OCI-M1 (cell line): ENCODE results near the gene DNAJC27.
"Not testable (repeated sequence)": the region's sequence is repeated elsewhere in the genome, so short reads cannot be mapped to it uniquely, and the experiment has no call there.

Experiments
- DNase-seq: peaks from one replicate; lab custom pipeline; 2025; lab: John Stamatoyannopoulos, UW

DNAJC27 gene

GRCh38 chr2:24971536-24972314, at the start of gene DNAJC27:
TSS of gene DNAJC27 (minus strand) at chr2:24971955. CDS start at chr2:24971904, 51 bp downstream.
- peak; percentile 98 for DNase-seq

GRCh38 chr2:25018681-25019080, 46.9 kb upstream of the DNAJC27 start:
- no peak for DNase-seq

- no peak for DNase-seq
Measured at GRCh38 chr2:25014631-25015030, 42.9 kb upstream of the DNAJC27 start.

- not testable (repeated sequence) for DNase-seq
Measured at GRCh38 chr2:25011342-25011741, 39.6 kb upstream of the DNAJC27 start.

GRCh38 chr2:25009954-25010353, 38.2 kb upstream of the DNAJC27 start:
- no peak for DNase-seq

GRCh38 chr2:25002066-25002465, 30.3 kb upstream of the DNAJC27 start:
- no peak for DNase-seq

- no peak for DNase-seq
Measured at GRCh38 chr2:25001325-25001637, 29.5 kb upstream of the DNAJC27 start.

GRCh38 chr2:25000503-25001324, 29.0 kb upstream of the DNAJC27 start:
- DNase-seq = no peak

- DNase-seq = no peak
Measured at GRCh38 chr2:25000036-25000435, 28.3 kb upstream of the DNAJC27 start.

GRCh38 chr2:24999097-24999496, 27.3 kb upstream of the DNAJC27 start:
- not testable (repeated sequence) for DNase-seq

- no peak for DNase-seq
Measured at GRCh38 chr2:24994146-24994724, 22.5 kb upstream of the DNAJC27 start.

- DNase-seq = no peak
Measured at GRCh38 chr2:24993406-24994145, 21.8 kb upstream of the DNAJC27 start.

- DNase-seq = peak; percentile 11
Measured at GRCh38 chr2:24986372-24986771, 14.6 kb upstream of the DNAJC27 start.

GRCh38 chr2:24985511-24985910, 13.8 kb upstream of the DNAJC27 start:
- DNase-seq = no peak

GRCh38 chr2:24984912-24985311, 13.2 kb upstream of the DNAJC27 start:
- DNase-seq = peak; percentile 8

GRCh38 chr2:24981411-24982136, 9.8 kb upstream of the DNAJC27 start:
- no peak for DNase-seq

- no peak for DNase-seq
Measured at GRCh38 chr2:24978661-24979060, 6.9 kb upstream of the DNAJC27 start.

- no peak for DNase-seq
Measured at GRCh38 chr2:24977631-24978030, 5.9 kb upstream of the DNAJC27 start.

GRCh38 chr2:24973812-24974211, 2.1 kb upstream of the DNAJC27 start:
- peak; percentile 30 for DNase-seq

GRCh38 chr2:24972315-24972961, 683 bp upstream of the DNAJC27 start:
- peak; percentile 65 for DNase-seq

GRCh38 chr2:24971286-24971535, 544 bp downstream of the DNAJC27 start:
- DNase-seq = peak; percentile 57
